Trophoblast cell (in vitro differentiated cells and primary cell): ENCODE results near the gene RSAD2.

Source experiments
- DNase-seq, 2 donors: peaks; one replicate each; pipeline ENCODE4 v3.0.0-alpha.2; 2016
- H2AFZ ChIP-seq: 2 replicates; pipeline ENCODE4 v1.6.1; 2013; ENCODE audit warnings: low read length, moderate library complexity, mild to moderate bottlenecking; ENCODE audit not compliant: insufficient read depth, poor library complexity
- H2AK5ac ChIP-seq: 2 replicates; pipeline ENCODE4 v1.6.1; 2013; ENCODE audit warnings: mild to moderate bottlenecking, low read length
- H2BK120ac ChIP-seq: 2 replicates; pipeline ENCODE4 v1.6.1; 2013; ENCODE audit warnings: low read length, mild to moderate bottlenecking, moderate library complexity; ENCODE audit not compliant: insufficient read depth, poor library complexity
- H2BK12ac ChIP-seq: 2 replicates; pipeline ENCODE4 v1.6.1; 2013; ENCODE audit warnings: mild to moderate bottlenecking, low read length, moderate library complexity
- H2BK5ac ChIP-seq: 2 replicates; pipeline ENCODE4 v1.6.1; 2013; ENCODE audit warnings: low read length, low read depth, moderate library complexity, mild to moderate bottlenecking; ENCODE audit not compliant: poor library complexity
- H3K14ac ChIP-seq: 2 replicates; pipeline ENCODE4 v1.6.1; 2013; ENCODE audit warnings: mild to moderate bottlenecking, low read length
- H3K18ac ChIP-seq: 2 replicates; pipeline ENCODE4 v1.6.1; 2013; ENCODE audit warnings: mild to moderate bottlenecking, low read length
- H3K23ac ChIP-seq: 2 replicates; pipeline ENCODE4 v1.6.1; 2013; ENCODE audit warnings: low read length
- H3K27ac ChIP-seq: 2 replicates; pipeline ENCODE4 v1.5.1; 2013; ENCODE audit warnings: low read depth, mild to moderate bottlenecking, inconsistent platforms, low read length, moderate library complexity
- H3K27me3 ChIP-seq: 2 replicates; pipeline ENCODE4 v1.6.1; 2013; ENCODE audit warnings: inconsistent platforms, mild to moderate bottlenecking, low read length, moderate library complexity; ENCODE audit not compliant: insufficient read depth
- H3K36me3 ChIP-seq, 2 experiments: 1 replicate in 1 of 2; 2 replicates in 1 of 2; pipeline ENCODE4 v1.6.1; 2013; ENCODE audit warnings: low read length in 2 of 2, mild to moderate bottlenecking in 2 of 2, moderate library complexity in 1 of 2; ENCODE audit not compliant: insufficient read depth in 2 of 2, control insufficient read depth in 1 of 2
- H3K4ac ChIP-seq: 2 replicates; pipeline ENCODE4 v1.6.1; 2013; ENCODE audit warnings: low read depth, mild to moderate bottlenecking, low read length, moderate library complexity
- H3K4me1 ChIP-seq, 2 experiments: 1 replicate in 1 of 2; 2 replicates in 1 of 2; pipeline ENCODE4 v1.6.1; 2013; ENCODE audit warnings: low read length in 2 of 2, mild to moderate bottlenecking in 2 of 2, moderate library complexity in 1 of 2; ENCODE audit not compliant: insufficient read depth in 2 of 2, control insufficient read depth in 1 of 2
- H3K4me2 ChIP-seq: 2 replicates; pipeline ENCODE4 v1.6.1; 2013; ENCODE audit warnings: inconsistent platforms, mild to moderate bottlenecking, low read length, moderate library complexity
- H3K4me3 ChIP-seq: 2 replicates; pipeline ENCODE4 v1.5.1; 2013; ENCODE audit warnings: mild to moderate bottlenecking, low read depth, low read length, inconsistent platforms
- H3K79me1 ChIP-seq: one replicate; pipeline ENCODE4 v1.6.1; 2013; ENCODE audit warnings: low read length
- H3K79me2 ChIP-seq: 2 replicates; pipeline ENCODE4 v1.6.1; 2013; ENCODE audit warnings: low read length, mild to moderate bottlenecking; ENCODE audit not compliant: control insufficient read depth, insufficient read depth, poor library complexity
- H3K9ac ChIP-seq: 2 replicates; pipeline ENCODE4 v1.6.1; 2013; ENCODE audit warnings: mild to moderate bottlenecking, low read length
- H3K9me3 ChIP-seq: 2 replicates; pipeline ENCODE4 v1.6.1; 2013; ENCODE audit warnings: low read depth, mild to moderate bottlenecking, control low read depth, inconsistent platforms, low read length; ENCODE audit not compliant: insufficient read depth
- H4K12ac ChIP-seq: 2 replicates; pipeline ENCODE4 v1.6.1; 2013; ENCODE audit warnings: low read depth, mild to moderate bottlenecking, low read length, moderate library complexity
- H4K8ac ChIP-seq: 2 replicates; pipeline ENCODE4 v1.6.1; 2013; ENCODE audit warnings: low read depth, mild to moderate bottlenecking, low read length, moderate library complexity
- H4K91ac ChIP-seq: one replicate; pipeline ENCODE4 v1.6.1; 2013; ENCODE audit warnings: low read depth, mild to moderate bottlenecking, low read length, moderate library complexity
- WGBS: extraction: QIAGEN DNeasy Blood & Tissue Kit; methylation state at CpG from one replicate; pipeline ENCODE4 v1.1.7; 2013; ENCODE audit warnings: missing lambda C conversion rate; ENCODE audit not compliant: insufficient read length, insufficient coverage; ENCODE audit errors: extremely low coverage; 5-methylcytosine and 5-hydroxymethylcytosine counted together

The RSAD2 gene

GRCh38 chr2:6909431-6910385 lies 32.1 kb downstream of the RSAD2 start:
- H3K27ac ChIP-seq = no peak overlapping the region
- no peaks in the 10 kb centered on the region for H3K79me1 ChIP-seq
- no peak overlapping the region for H3K18ac ChIP-seq
- H3K23ac ChIP-seq = no peak overlapping the region
- H3K79me2 ChIP-seq = no peaks in the 10 kb centered on the region
- H3K4me2 ChIP-seq = no peak overlapping the region
- no peak overlapping the region for H3K4me3 ChIP-seq
- H3K27me3 ChIP-seq = no peaks in the 10 kb centered on the region
- H3K36me3 ChIP-seq = no peaks in the 10 kb centered on the region
- H4K12ac ChIP-seq = no peak overlapping the region
- H2BK12ac ChIP-seq = no peak overlapping the region
- WGBS = 100% methylated on average over 2 of the region's 8 CpGs
- no peak overlapping the region for H2AFZ ChIP-seq
- H3K9ac ChIP-seq = no peak overlapping the region
- no peaks in the 10 kb centered on the region for H3K4me1 ChIP-seq
- no peak overlapping the region for H3K4ac ChIP-seq
- no peak overlapping the region for H2AK5ac ChIP-seq
- no peak overlapping the region for H3K14ac ChIP-seq
- H2BK120ac ChIP-seq = no peak overlapping the region
- H2BK5ac ChIP-seq = no peak overlapping the region
- H3K9me3 ChIP-seq = no peaks in the 10 kb centered on the region
- no peak overlapping the region for H4K8ac ChIP-seq
- H4K91ac ChIP-seq = no peak overlapping the region
- DNase-seq = no peak

GRCh38 chr2:6911721-6912120 lies 34.1 kb downstream of the RSAD2 start:
- Histone ChIP-seq H3K4me2 (no peak overlapping the region), H4K91ac (no peak overlapping the region), H3K18ac (no peak overlapping the region), H3K4me3 (no peak overlapping the region), H2BK5ac (no peak overlapping the region), H3K23ac (no peak overlapping the region), H2BK12ac (no peak overlapping the region), H2AK5ac (no peak overlapping the region), H3K27ac (no peak overlapping the region), H4K12ac (no peak overlapping the region), H3K27me3 (no peaks in the 10 kb centered on the region), H4K8ac (no peak overlapping the region), H3K4me1 (no peaks in the 10 kb centered on the region), H3K14ac (no peak overlapping the region), H3K9me3 (no peaks in the 10 kb centered on the region), H3K4ac (no peak overlapping the region), H3K79me1 (no peaks in the 10 kb centered on the region), H3K9ac (no peak overlapping the region), H2AFZ (no peak overlapping the region), H2BK120ac (no peak overlapping the region), H3K79me2 (no peaks in the 10 kb centered on the region), H3K36me3 (no peaks in the 10 kb centered on the region)
- DNase-seq = no peak

GRCh38 chr2:6913415-6914157 lies 36.0 kb downstream of the RSAD2 start:
- Histone ChIP-seq H3K79me2 (peaks cover 4% of the 10 kb centered on the region), H3K36me3 (no peaks in the 10 kb centered on the region), H2AK5ac (no peak overlapping the region), H4K12ac (no peak overlapping the region), H4K91ac (no peak overlapping the region), H2BK5ac (no peak overlapping the region), H3K4me2 (no peak overlapping the region), H3K9me3 (no peaks in the 10 kb centered on the region), H3K79me1 (peaks cover 8% of the 10 kb centered on the region), H2BK120ac (no peak overlapping the region), H3K27me3 (no peaks in the 10 kb centered on the region), H3K23ac (no peak overlapping the region), H2BK12ac (no peak overlapping the region), H4K8ac (no peak overlapping the region), H3K14ac (no peak overlapping the region), H2AFZ (no peak overlapping the region), H3K4ac (no peak overlapping the region), H3K18ac (no peak overlapping the region), H3K4me1 (peaks cover 0 to 3% of the 10 kb centered on the region in 2 experiments), H3K27ac (no peak overlapping the region), H3K9ac (no peak overlapping the region), H3K4me3 (no peak overlapping the region)
- WGBS = no CpG with 5 or more reads among the region's 9 CpGs
- DNase-seq = no peak

- Histone ChIP-seq H3K18ac (no peak overlapping the region), H3K79me2 (peaks cover 4% of the 10 kb centered on the region), H2AFZ (no peak overlapping the region), H3K4me3 (no peak overlapping the region), H3K4me2 (no peak overlapping the region), H2BK120ac (no peak overlapping the region), H4K91ac (no peak overlapping the region), H3K9ac (no peak overlapping the region), H3K9me3 (no peaks in the 10 kb centered on the region), H4K12ac (no peak overlapping the region), H3K36me3 (no peaks in the 10 kb centered on the region), H3K23ac (no peak overlapping the region), H3K27me3 (no peaks in the 10 kb centered on the region), H2AK5ac (no peak overlapping the region), H3K4ac (no peak overlapping the region), H2BK12ac (no peak overlapping the region), H3K79me1 (peaks cover 8% of the 10 kb centered on the region), H3K4me1 (peaks cover 4 to 7% of the 10 kb centered on the region in 2 experiments), H4K8ac (no peak overlapping the region), H2BK5ac (no peak overlapping the region), H3K27ac (no peak overlapping the region), H3K14ac (no peak overlapping the region)
- no CpG with 5 or more reads among the region's 3 CpGs for WGBS
- peak in 1 of 2 donors; percentile 10 for DNase-seq
Measured at GRCh38 chr2:6914828-6915227, 37.3 kb downstream of the RSAD2 start.
